ENCODE data around the gene ALDH1A2.
"Not testable (repeated sequence)": the region's sequence is repeated elsewhere in the genome, so short reads cannot be mapped to it uniquely, and the experiment has no call there.

ALDH1A2 gene

GRCh38 chr15:58002338-58003126, 63.0 kb downstream of the ALDH1A2 start:
- no peaks in the 10 kb centered on the region for H3K9me3 Mint-ChIP-seq
- H3K4me1 Mint-ChIP-seq = no peaks in the 10 kb centered on the region
- peaks cover 25% of the 10 kb centered on the region for H3K27me3 Mint-ChIP-seq
- no peak overlapping the region for H3K27ac Mint-ChIP-seq
- H3K4me3 Mint-ChIP-seq = no peak overlapping the region
- H3K36me3 Mint-ChIP-seq = no peaks in the 10 kb centered on the region

- peaks cover 28% of the 10 kb centered on the region for H3K27me3 Mint-ChIP-seq
- not testable (repeated sequence) for H3K9me3 Mint-ChIP-seq, H3K27ac Mint-ChIP-seq, H3K4me1 Mint-ChIP-seq, H3K36me3 Mint-ChIP-seq, H3K4me3 Mint-ChIP-seq
Observed at GRCh38 chr15:57999699-58000098, 65.8 kb downstream of the ALDH1A2 start.

- H3K4me1 Mint-ChIP-seq = no peaks in the 10 kb centered on the region
- H3K36me3 Mint-ChIP-seq = no peaks in the 10 kb centered on the region
- peaks cover 32% of the 10 kb centered on the region for H3K27me3 Mint-ChIP-seq
- no peaks in the 10 kb centered on the region for H3K9me3 Mint-ChIP-seq
- no peak overlapping the region for H3K4me3 Mint-ChIP-seq
- H3K27ac Mint-ChIP-seq = no peak overlapping the region
Observed at GRCh38 chr15:57996561-57996960, 69.0 kb downstream of the ALDH1A2 start.

GRCh38 chr15:57994221-57995049, 71.1 kb downstream of the ALDH1A2 start:
- H3K27me3 Mint-ChIP-seq = peaks cover 29% of the 10 kb centered on the region
- no peaks in the 10 kb centered on the region for H3K36me3 Mint-ChIP-seq
- H3K4me1 Mint-ChIP-seq = no peaks in the 10 kb centered on the region
- H3K27ac Mint-ChIP-seq = no peak overlapping the region
- no peaks in the 10 kb centered on the region for H3K9me3 Mint-ChIP-seq
- no peak overlapping the region for H3K4me3 Mint-ChIP-seq

GRCh38 chr15:57993409-57994145, 71.9 kb downstream of the ALDH1A2 start:
- Mint-ChIP-seq H3K4me1 (no peaks in the 10 kb centered on the region), H3K4me3 (no peak overlapping the region), H3K27ac (no peak overlapping the region), H3K27me3 (peaks cover 22% of the 10 kb centered on the region), H3K9me3 (no peaks in the 10 kb centered on the region), H3K36me3 (no peaks in the 10 kb centered on the region)

- peaks cover 19% of the 10 kb centered on the region for H3K27me3 Mint-ChIP-seq
- no peaks in the 10 kb centered on the region for H3K36me3 Mint-ChIP-seq
- H3K4me1 Mint-ChIP-seq = no peaks in the 10 kb centered on the region
- no peak overlapping the region for H3K27ac Mint-ChIP-seq
- H3K4me3 Mint-ChIP-seq = no peak overlapping the region
- H3K9me3 Mint-ChIP-seq = no peaks in the 10 kb centered on the region
Observed at GRCh38 chr15:57992761-57993355, 72.7 kb downstream of the ALDH1A2 start.

- Mint-ChIP-seq H3K27ac (no peak overlapping the region), H3K4me1 (no peaks in the 10 kb centered on the region), H3K4me3 (no peak overlapping the region), H3K9me3 (no peaks in the 10 kb centered on the region), H3K27me3 (no peaks in the 10 kb centered on the region), H3K36me3 (no peaks in the 10 kb centered on the region)
Observed at GRCh38 chr15:57973534-57973933, 92.0 kb downstream of the ALDH1A2 start.

- Mint-ChIP-seq H3K4me3 (no peak overlapping the region), H3K36me3 (no peaks in the 10 kb centered on the region), H3K27ac (no peak overlapping the region), H3K4me1 (no peaks in the 10 kb centered on the region), H3K27me3 (peaks cover under 1% of the 10 kb centered on the region), H3K9me3 (no peaks in the 10 kb centered on the region)
Observed at GRCh38 chr15:57972864-57973263, 92.6 kb downstream of the ALDH1A2 start.

- Mint-ChIP-seq H3K36me3 (no peaks in the 10 kb centered on the region), H3K9me3 (no peaks in the 10 kb centered on the region), H3K27ac (no peak overlapping the region)
Observed at GRCh38 chr15:57969996-57970395, 95.5 kb downstream of the ALDH1A2 start.

GRCh38 chr15:57969355-57969754, 96.2 kb downstream of the ALDH1A2 start:
- Mint-ChIP-seq H3K27me3 (peaks cover 4% of the 10 kb centered on the region), H3K36me3 (no peaks in the 10 kb centered on the region), H3K4me1 (no peaks in the 10 kb centered on the region), H3K9me3 (no peaks in the 10 kb centered on the region), H3K27ac (no peak overlapping the region), H3K4me3 (no peak overlapping the region)

More at GRCh38 chr15:57969996-57970395, 95.5 kb downstream of the ALDH1A2 start:
- Mint-ChIP-seq H3K27me3 (peaks cover 4% of the 10 kb centered on the region), H3K4me1 (no peaks in the 10 kb centered on the region), H3K4me3 (no peak overlapping the region)

- Mint-ChIP-seq H3K4me3 (no peak overlapping the region), H3K27ac (no peak overlapping the region), H3K36me3 (no peaks in the 10 kb centered on the region), H3K4me1 (no peaks in the 10 kb centered on the region), H3K9me3 (no peaks in the 10 kb centered on the region), H3K27me3 (peaks cover 10% of the 10 kb centered on the region)
Observed at GRCh38 chr15:57962887-57963286, 102.6 kb downstream of the ALDH1A2 start.

- Mint-ChIP-seq H3K4me1 (no peaks in the 10 kb centered on the region), H3K4me3 (no peak overlapping the region), H3K36me3 (no peaks in the 10 kb centered on the region), H3K27me3 (peaks cover 8% of the 10 kb centered on the region), H3K9me3 (no peaks in the 10 kb centered on the region), H3K27ac (no peak overlapping the region)
Observed at GRCh38 chr15:57961919-57962318, 103.6 kb downstream of the ALDH1A2 start.

GRCh38 chr15:57957113-57957512, 108.4 kb downstream of the ALDH1A2 start:
- Mint-ChIP-seq H3K36me3 (no peaks in the 10 kb centered on the region), H3K27ac (no peak overlapping the region), H3K4me1 (no peaks in the 10 kb centered on the region), H3K4me3 (no peak overlapping the region), H3K27me3 (peaks cover 9% of the 10 kb centered on the region), H3K9me3 (no peaks in the 10 kb centered on the region)

- H3K9me3 Mint-ChIP-seq = no peaks in the 10 kb centered on the region
- H3K36me3 Mint-ChIP-seq = no peaks in the 10 kb centered on the region
- no peak overlapping the region for H3K4me3 Mint-ChIP-seq
- no peaks in the 10 kb centered on the region for H3K4me1 Mint-ChIP-seq
- no peak overlapping the region for H3K27ac Mint-ChIP-seq
- peaks cover 3% of the 10 kb centered on the region for H3K27me3 Mint-ChIP-seq
Observed at GRCh38 chr15:57953874-57954273, 111.6 kb downstream of the ALDH1A2 start.

- Mint-ChIP-seq H3K4me3 (no peak overlapping the region), H3K9me3 (no peaks in the 10 kb centered on the region), H3K4me1 (no peaks in the 10 kb centered on the region), H3K27me3 (peaks cover 4% of the 10 kb centered on the region), H3K36me3 (no peaks in the 10 kb centered on the region), H3K27ac (no peak overlapping the region)
Observed at GRCh38 chr15:57951328-57951932, 114.1 kb downstream of the ALDH1A2 start.

Measured in activated naive CD4-positive, alpha-beta T cell treated with anti-CD3 and anti-CD28 coated beads, Interleukin-2, amount 50 U/mL, for 24 hours (primary cell).